Suppressor macrophage treated with lipopolysaccharide for 1 hour (primary cell): ENCODE data around the gene BLACAT1.
"Not testable (repeated sequence)": the region's sequence is repeated elsewhere in the genome, so short reads cannot be mapped to it uniquely, and the experiment has no call there.

ENCODE experiments used
- DNase-seq, 3 donors: peaks; one replicate each; pipeline ENCODE4 v3.0.0-alpha.2; 2020 to 2022

BLACAT1 gene

DNA sequence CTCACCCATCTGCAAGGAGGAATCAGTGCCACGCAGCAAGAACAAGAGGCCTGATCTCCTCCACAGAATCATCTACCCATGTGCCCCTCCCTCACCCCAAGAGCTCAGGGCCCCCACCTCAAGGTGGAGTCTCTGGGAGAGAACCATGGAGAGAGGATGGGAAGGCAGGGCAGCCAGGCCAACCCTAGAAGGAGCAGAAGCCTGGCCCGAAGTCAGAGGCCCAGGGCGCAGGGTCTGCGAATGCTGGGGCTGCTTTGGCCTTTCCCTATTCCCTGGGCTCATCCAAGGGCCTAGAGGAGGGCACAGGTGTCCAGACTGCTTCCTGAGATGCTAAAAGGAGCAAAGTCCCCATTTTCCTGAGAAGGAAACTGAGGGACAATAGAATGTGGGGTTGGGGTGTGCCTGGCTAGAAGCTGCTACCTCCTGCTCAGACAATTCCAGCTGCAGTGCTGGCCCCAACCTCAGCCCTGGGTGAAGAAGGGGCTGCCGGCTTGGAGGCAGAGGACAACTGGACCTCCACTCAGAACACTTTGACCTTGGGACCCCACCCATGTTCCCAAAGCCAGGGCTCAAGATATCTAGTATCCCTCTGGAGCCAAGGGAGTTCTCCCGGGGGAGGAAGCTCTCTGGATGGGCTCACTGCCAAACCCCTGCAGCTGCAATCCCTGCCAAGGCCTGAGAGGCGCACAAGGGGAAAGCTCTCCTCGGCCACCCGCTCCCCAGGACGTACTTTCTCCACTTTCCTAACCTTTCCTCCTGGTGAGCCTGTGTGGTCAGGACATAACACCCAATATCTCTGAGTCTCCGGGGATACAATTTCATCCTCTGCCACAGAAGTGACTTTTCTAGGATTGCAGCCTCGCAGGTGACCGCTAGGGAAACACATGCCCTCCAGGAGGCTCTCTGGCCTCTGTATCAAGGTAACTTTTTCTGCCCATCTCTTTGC, 17.4 kb downstream of the BLACAT1 start:
- DNase-seq, result peak; percentile 66 to 84 (median 72)

DNA sequence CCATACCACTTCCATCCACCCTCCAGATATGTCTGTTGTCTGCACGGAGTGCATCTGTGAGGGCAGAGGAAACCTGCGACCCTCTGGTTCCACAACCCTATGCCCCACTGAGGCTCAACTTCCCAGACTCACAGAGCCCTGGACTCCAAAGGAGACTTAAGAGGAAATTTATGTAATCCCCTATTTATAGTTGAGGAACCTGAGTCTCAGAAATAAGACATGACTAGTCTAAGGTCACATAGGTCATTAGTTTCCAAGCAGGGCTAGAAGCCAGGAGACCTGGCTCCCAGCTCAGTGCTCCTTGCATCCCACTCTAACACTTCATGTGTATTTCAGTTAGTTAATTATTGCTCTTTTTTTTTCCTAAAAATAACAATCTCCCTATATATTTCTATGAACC, 18.3 kb downstream of the BLACAT1 start:
- DNase-seq, result no peak

DNA sequence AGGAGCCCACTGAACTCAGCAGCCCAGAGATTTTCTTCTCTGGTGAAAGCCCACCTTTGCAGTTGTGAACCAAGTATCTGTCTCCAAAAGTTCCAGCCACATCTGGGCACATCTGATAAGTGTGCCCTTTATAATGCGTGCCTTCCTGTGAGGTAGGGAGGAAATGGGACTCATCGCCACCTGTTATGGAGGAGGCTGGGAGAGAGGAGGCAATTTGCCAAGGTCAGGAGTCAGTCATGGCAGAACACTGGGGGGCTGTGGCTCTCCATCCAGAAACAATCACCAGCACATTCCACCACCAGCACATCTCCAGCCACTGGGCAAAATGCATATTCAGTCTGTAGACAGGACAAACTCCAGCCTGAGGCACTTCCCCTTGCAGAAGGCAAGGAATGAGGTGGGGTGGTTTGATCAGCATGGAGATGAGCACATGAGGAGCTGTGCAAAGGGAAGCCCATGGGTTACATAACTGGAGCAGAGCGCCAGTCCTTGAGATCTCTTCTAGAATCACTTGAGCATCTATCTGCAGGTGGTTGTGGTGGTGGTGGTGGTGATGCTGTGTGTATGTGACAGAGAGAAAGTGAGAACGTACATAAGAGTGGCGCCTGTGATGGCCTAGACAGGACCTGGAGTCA, 19.0 kb downstream of the BLACAT1 start:
- DNase-seq, result peak; percentile 22 to 37 (median 32)

DNA sequence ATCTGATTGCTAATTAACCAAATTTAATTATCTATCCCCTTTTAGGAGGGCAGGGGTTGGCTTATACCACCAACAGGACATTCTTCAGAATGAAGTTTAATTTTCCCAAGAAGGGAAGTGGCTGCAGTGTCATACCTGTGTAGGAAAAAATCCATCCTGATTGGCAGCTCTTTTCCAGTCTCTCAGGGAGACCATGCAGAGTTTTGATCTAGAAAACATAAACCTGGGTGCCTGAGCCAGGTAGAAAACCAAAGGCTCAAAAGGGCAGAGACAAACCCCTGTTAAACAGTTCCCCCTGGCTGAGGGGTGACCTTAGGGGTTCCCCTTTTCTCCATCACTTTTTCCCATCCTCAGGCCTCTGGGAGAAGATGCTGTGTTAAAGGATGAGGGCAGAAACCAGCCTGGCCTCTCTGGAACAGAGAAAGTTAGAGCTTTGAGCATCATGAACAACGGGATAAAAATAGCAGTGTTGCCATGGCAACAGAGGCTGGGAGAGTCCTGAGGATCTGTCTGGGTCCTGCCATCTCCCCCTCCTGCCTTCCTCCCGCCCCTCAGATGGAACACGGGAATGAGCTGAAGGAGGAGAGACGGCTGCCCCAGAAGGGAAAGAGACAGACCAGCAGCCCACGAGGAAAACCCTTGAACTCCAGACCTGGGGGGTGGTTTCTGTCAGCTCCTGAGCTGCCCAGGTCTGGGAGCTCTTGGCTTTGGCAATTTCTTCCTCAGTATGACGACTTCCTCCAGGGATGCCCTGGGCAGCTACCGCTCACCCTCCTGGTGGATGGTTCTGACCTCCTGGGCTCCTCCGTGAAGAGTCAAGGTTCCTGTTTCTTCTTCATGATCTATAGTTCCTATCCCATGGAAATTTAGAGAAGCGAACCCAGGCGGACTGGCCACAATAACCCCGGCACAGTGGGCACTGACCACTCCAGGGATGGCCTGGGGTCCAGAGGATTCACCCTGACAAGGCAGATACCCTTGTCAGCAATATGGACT, 20.0 kb downstream of the BLACAT1 start:
- no peak for DNase-seq

DNA sequence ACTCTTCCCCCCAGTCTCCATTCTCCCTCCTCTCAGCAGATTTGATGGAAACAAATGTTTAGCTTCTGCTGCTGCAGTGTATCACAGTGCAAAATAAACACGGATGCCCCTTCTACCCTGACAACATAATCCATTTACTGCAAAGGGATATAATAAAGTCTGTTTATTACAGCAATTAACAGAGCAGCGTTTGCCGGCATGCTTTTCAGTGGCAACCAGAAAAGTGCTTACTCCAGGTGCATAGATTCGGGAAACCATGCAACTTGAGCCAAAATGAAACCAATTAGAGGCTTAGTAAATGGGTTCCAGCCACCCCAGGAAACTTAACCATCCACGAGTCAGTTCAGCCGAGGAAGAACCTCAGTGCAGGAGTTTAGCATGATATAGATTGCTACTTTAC, 21.1 kb downstream of the BLACAT1 start:
- DNase-seq, result no peak

DNA sequence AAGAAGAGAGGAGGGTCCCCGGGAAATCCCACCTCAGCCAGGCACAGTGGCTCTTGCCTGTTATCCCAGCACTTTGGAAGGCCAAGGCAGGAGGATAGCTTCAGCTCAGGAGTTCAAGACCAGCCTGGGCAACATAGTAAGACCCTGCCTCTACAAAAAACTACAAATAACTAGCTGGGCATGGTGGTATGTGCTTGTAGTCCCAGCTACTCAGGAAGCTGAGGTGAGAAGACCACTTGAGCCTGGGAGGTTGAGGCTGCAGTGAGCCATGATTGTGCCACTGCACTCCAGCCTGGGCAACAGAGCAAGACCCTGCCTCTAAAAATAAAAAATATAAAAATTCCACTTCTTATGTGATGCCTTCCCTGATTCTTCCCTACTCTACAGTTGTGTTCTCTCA, 23.2 kb downstream of the BLACAT1 start:
- not testable (repeated sequence) for DNase-seq

DNA sequence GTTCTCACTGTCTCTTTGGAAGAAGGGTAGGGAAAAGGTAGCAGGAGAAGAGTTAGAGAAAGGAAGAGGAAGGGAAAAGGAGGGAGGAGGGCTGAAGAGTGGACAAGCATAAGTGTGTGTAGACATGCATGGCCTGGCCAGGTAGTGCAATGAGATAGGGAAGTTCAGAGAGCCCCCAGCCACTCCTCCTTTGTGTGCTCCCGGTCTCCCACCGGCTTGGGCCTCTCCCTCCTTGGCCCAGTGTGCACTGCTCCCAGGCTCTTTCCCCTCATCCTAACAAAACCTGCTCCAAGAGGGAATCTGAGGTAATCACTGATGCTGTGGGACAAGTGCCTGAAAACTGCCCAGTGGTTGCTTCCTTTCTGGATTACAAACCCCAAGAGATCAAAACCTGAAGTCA, 23.7 kb downstream of the BLACAT1 start:
- no peak for DNase-seq

DNA sequence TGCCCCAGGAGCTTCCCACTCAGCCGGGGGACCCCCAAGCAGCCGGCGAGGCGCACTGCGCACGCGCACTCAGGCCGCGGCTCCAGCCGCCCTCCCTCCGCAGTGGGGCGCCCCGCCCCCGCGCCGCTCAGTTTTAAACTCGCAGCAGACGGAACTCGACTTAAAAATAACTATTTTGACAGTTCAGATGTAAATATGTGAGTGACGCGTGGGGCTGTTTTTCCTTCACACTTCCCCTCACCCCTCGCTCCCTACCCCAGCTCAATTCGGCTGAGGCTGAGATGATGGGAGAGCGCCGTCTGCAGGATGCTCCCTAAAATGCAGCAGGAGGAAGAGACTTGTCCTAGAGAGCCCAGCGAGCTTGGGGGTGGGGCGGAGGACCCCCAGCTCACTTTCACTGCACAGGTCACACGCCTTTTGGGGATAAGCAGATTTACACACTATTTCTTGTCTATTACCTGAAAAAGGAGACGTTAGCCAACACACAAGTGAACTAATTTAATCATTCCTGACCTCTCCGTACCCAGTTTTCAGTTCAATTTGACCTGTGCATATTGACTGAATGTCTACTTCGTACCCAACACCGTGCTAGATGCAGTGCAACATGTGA, 25.0 kb downstream of the BLACAT1 start:
- DNase-seq, result peak; percentile 58 to 75 (median 59)

DNA sequence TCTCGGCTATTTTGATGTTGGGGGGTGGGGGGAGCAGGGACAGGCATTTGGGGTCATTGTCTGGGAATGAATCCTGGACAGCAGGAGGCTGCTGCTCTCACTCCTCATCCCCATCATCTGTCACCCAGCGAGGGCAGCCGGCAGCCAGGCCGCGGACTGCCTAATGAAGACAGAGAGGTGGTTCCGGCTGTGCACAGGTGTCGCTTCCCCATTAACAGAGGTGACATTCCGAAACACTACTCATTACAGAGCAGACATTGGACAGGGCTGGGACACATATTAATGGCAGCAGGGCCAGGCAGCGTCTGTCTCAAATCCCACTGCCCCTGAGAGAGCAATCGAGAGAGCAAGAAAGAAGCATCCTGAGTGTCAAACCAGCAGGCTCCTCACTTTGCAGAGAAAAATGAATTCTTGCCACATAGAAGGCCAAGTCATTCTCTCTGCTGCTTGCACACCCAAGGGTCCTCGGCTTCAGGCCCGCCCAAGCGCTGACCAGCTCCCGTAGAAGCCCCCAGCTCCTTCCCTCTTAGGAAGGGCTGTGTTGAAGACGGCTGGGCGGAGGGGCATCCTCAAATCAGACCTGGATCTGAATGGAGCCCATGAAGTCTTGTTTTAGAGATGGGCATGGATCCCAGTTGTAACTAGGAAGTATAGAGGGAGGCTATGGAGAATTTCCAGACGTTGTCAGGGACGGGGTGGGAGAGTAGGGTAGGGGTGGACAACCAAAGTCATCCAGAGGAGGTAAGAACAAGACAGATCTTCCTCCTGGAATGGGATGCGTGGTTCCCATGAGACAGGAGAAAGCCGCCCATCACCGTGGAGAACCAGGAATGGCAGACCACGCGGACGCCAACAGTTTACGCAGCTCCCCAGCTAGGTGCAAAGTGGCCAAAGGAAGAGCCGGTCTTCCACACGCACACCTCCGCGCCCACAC, 25.8 kb downstream of the BLACAT1 start:
- no peak for DNase-seq

DNA sequence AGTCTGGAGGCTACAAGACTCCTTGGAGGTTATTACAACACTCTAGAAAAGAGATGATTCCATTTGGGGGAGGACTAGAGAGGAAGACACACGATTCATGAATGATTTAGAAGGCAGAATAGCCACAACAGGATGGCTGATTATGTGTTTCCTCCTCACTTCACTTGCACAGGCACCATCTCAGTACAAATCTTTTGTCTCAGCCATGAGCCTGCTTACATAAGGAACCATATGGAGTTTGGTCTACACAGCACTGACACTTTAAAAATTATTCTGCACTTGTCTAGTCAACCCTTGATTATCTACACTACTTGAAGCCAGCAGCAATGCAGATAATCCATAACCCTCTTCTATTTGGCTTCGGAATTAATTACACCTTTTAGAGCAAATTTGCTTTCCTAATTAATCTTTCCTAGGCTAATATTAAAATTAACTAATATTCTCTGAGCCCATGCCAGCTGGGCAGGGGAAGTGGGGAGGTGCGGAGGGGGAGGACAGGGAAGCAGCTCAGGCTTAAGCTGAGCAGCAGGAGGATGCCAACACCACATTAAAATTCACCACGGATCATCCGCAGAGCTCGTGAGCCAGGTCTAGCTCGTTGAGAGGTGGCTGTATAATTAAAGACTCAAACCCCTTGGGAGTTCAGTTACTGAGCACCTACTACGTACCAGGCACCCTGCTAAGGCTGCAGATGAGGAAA, 30.8 kb downstream of the BLACAT1 start:
- no peak for DNase-seq

DNA sequence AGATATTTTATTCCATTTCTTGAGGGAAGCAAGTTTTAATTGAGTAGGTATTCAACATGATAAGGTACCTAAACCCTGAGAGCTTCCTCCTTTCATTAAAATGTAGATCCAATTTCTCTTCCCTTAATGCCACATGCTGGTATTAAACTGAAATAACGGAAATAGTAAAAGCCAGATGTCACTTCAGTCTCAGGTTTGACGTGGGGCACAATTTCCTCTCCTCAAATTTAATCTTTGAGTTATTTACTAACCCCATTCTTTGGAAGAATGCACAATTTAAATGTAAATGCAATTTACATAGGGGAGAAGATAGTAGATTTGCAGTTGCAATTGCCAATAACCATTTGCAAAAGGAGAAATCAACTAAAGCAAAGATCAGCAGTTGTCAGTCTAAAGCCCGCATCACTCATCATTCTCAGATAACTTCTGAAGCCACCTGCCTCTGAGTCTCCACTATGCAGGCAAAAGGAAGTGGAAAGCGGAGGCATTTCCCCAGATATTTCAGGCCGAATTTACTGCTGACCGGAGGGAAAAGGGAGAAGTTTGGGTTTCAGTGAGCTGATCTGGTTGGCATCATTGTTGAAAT, 31.9 kb downstream of the BLACAT1 start:
- DNase-seq, result no peak

DNA sequence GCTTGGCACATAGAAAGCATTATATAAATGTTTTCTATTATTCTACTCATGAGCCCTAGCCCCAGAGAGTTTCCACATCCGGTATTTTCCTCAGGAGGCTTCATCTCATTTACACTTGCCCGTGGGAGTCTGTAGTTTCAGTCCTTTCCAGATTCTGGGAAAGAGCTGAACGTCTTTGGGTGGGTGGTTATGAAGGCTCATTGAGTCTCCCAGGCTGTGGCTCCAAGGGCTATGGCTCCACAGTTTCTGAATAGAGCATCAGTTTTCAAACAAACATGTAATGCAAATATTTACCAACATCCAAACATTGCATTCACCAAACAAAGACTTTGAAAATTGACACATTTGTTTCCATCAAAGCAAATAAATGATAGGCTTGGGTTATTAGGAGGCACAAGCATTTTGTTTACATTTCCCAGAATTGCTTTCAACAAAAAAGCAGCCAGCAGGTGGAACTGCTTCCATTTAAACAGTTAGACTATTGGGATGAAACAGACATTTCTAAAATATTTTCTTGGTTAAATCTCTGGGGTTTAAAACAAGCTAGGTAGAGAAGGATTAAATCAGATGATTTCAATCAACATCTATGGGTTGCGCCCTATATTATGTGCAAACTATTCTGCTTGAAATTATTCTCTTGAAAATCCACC, 32.7 kb downstream of the BLACAT1 start:
- DNase-seq, result no peak

DNA sequence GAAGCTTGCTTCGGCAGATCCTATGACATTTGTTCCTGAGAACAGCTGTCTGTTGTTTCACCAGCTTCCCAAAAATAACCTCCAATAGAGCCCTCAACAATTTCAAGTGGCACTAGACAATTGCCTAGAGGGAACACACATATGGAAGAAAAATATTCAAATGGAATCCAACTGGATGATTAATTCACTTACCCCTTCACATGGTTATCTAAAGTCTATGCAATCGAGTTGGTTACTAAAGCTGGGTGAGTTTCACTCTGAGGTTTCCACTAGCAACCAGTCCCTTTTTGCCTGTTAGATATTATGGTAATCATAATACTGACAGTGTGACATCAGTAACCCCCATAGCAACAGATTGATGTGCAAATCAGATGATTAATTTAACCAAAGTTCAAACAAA, 34.0 kb downstream of the BLACAT1 start, which contains the start of gene LEMD1:
Gene LEMD1 (minus strand): TSS at position 259 of the 400 bp plus-strand sequence. CDS start 1,520 bp downstream, outside the sequence.
- DNase-seq, result no peak

DNA sequence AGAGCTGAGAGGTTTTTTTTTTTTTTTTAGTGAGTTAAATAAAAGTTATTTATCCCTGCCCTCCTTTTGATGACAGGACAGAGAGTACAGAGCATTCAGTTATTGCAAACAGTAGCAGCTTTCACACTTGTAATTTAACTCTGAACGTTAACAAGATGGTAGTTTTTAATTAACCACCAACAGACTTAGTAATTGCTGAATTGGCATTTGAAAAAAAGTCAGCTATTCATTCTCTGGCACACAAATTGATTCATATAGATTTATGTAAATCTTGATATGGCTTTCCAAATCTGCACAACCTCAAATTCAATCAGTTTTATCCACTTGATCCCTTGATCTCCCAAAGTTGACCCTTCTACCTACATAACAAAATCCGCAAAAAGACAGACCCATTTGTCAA, 34.9 kb downstream of the BLACAT1 start:
- DNase-seq, result no peak

DNA sequence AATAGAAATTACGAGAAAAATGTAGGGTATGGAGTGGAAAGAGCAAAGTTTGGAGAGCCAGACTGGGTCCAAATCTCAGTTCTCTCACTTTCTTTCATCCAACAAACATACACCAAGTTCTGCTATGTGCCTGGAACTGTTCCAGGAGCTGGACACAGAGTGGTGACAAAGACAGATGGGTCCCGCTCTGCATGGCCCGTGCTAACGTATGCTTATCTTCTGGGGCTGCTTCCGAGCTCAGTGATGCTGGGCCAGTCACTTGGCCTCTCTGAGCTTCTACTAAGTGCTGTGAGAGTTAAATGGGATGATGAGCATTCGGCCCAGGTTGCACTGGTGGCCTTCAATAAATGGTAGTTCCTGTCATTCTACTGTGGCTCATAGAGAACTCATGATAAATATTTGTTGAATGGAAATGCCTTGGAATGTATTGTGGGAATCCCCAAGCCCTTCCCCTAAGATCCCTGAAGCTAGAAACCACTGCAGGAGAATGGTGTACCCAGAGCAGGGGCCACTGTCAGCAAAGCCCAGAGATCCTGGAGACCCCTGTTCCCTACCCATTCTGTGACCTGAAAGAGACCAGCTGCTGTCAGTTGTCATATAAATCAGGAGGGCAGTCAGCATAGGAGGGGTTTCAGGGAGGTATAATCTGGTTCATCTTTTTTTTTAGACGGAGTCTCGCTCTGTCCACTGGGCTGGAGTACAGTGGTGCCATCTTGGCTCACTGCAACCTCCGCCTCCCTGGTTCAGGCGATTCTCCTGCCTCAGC, 37.8 kb downstream of the BLACAT1 start:
- DNase-seq, result no peak

DNA sequence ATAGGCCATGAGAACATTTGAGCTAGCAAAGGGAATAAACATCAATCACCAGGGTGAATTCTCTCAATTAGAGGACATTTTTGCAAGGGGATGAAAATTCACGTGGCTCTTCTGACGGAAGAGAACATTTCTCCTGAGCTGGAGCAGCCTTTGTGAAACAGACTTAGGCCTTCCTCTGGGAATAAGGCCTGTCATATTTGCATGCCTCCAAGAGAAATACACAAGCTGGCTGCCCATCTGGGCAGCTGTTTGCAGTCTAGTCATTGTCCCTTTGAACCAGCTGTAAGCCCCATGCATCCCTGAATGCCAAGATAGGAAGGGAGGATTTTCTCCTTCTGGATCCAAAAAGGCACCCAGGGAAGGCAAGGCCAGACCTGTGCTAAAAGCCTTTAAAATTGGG, 39.5 kb downstream of the BLACAT1 start:
- no peak for DNase-seq

DNA sequence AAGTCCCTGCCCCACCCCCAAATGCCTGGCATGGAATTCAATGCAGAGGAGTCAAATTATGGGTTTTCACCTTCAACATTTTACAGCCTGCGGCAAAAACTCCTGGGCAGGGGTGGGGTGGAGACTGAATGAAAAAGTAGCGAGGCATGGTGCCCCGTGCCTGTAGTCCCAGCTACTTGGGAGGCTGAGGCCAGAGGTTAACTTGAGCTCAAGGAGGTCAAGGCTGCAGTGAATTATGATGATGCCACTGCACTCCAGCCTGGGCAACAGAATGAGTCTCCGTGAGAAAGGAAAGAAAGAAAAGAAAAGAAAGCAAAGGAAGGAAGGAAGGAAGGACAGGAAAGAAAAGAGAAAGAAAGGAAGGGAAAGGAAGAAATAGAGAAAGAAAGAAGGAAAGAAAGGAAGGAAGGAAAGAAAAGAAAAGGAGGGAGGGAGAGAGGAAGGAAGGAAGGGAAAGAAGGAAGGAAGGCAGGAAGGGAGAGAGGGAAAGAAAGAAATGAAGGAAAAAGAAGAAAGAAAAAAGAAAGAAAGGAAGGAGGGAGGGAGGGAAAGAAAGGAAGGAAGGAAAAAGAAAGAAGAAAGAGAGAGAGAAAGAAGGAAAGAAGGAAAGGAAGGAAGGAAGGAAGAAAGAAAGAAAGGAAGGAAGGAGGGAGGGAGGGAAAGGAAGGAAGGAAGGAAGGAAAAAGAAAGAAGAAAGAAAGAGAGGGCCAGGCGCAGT, 45.1 kb downstream of the BLACAT1 start:
- no peak for DNase-seq

DNA sequence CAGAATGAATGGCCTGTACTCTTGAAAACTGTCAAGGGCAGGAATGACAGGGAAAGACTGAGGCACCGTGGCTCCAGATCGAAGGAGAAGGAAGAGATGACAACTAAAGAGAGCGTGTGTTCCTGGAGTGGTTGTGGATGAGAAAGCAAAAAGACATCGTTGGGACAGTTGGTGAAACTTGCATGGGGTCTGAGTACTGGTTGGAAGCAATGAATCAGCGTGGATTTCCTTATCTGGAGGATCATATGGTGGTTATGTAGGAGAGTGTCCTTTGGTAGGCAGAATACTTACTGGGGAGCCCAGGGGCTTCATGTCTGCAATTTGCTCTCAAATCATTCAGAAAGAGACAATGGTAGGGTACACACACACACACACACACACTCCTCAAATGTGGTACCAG, 47.9 kb downstream of the BLACAT1 start:
- DNase-seq, result no peak
